ENCODE measurements around the gene PDGFD.

The PDGFD gene

DNA sequence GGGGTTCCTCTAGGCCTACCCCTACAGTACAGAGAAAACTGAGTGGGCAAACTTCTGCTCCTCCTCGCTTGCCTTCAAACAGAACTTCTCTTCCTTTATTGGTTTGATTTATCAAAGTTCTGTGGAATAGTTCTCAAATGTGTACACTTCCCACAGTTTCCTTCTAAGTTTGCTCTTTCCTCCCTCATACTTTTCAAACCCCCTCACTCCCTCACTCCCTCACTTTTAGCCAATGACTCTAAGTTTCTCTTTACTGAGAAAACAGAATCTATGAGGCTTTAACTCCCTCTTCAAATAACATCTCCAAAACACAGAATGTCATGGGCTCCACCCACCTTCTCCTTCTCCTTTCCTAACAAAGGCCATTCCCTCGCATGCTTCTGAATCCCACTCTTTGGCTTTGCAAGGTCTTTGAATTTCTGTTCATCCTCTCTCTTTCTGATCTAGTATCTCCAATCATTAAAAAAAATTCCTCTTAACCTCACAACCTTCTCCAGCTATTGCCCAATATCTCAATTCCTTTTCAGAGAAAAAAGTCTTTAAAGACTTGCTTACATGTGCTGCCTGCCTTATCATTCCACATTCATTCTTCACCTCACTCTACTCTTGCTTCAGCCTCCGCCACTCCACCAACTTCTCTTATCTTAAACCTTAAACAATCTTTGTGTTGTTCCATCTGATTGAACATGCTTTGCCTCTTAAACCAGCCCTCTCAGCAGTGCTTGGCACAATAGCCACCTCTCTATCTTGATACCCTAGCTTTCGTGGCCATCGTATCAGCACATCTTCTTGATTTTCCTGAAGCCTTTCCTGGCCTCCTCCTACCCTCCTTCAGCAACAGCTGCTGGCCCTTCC is 70.3 kb downstream of the PDGFD start:
- DNase-seq (ENCODE audit: low read depth) = no peak

GRCh38 chr11:104092744-104093143 is 71.2 kb downstream of the PDGFD start:
- DNase-seq (ENCODE audit: low read depth) = no peak

GRCh38 chr11:104091281-104092096 is 72.5 kb downstream of the PDGFD start:
- DNase-seq (ENCODE audit: low read depth) = no peak

DNA sequence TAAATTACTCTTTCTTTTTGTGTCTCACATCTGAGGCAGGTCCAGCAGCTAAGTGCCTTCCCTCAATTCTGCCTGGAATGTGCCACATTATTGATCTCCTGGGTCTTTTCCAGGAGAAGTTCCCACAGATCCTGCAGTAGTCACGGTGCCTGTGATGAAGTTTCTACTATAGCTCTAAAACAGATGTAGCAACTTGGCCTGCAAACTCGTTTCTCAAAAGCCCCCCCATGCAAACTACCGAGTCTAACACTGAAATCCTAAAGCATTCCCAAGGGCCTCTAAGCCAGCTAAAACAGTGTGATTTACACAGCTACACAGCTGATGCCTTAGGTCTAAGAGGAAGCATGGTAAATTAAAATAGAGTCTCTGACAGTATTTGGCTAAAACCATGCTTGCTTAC is 73.2 kb downstream of the PDGFD start:
- no peak for DNase-seq (ENCODE audit: low read depth)

- DNase-seq (ENCODE audit: low read depth) = no peak
These were observed 74.5 kb downstream of the PDGFD start for GRCh38 chr11:104089481-104089880.

GRCh38 chr11:104086621-104087020 is 77.3 kb downstream of the PDGFD start:
- DNase-seq (ENCODE audit: low read depth) = no peak

DNA sequence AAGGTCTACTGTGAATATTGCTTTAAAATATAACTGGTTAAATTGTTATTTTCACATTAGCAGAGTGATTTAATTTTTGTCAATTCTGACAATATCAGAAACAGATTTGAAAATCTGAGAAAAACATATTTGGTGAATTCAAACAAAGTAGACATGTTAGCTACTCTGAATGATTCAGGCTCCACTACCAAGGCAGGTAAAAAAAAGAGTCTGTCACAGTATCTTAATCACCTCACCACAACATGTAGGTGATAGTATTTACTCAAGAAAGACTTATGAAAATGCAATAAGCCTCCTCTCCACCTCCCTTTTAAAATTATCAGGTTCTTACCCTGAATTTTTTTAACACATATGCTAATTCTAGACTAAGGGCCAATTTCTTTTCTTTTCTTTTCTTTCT is 85.0 kb downstream of the PDGFD start:
- DNase-seq (ENCODE audit: low read depth) = no peak

- DNase-seq (ENCODE audit: low read depth) = no peak
These were observed 85.7 kb downstream of the PDGFD start for GRCh38 chr11:104078245-104078644.

DNA sequence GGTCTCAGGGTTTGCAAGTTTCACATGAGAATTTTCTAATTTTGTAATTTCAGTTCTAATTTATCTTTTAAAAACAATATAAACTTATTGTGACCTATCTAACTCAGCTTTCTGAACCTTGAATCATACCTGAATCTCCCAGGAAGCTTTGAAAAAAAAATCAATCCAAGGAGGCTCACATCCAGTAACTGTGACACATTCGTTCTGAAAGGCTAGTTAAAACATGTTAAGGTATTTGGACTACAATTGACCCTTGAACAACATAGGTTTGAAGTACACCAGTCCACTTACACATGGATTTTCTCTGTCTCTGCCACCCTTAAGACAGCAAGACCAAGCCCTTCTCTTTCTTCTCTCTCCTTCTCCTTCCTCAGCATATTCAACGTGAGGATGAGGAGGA is 87.5 kb downstream of the PDGFD start:
- DNase-seq (ENCODE audit: low read depth) = no peak

DNA sequence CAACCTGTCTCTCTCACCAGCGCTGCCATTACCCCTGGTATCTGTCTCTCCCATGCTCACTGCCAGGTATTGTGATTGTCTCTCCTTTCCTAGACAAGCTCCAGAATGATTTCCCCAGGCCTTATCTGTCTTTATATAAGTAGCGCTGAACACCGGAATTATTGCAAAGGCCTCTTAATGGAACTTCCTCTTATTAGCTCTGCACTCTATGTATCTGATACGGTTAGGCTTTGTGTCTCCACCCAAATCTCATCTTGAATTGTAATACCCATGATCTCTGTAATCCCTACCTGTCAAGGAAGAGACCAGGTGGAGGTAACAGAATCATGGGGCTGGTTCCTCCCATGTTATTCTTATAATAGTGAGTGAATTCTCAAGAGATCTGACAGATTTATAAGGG is 88.2 kb downstream of the PDGFD start:
- no peak for DNase-seq (ENCODE audit: low read depth)

DNA sequence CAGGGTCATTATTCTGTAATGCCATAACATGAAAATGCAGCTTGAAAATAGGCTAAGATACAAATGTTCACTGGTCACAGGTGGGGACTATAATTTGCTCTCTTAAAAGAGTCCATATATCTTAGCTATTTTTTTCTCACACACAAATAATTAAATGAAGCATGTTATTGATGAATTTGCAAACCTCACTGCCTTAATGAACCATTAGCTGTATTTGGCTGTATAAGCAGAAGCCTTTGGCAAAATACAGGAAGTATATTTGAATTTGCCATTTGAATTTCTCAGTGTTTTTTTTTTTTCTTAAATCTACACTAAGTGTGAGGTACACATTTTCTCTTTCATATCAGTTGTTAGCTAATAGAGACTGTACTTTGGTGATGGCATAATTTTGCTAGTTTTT is 88.9 kb downstream of the PDGFD start:
- DNase-seq (ENCODE audit: low read depth) = no peak

DNA sequence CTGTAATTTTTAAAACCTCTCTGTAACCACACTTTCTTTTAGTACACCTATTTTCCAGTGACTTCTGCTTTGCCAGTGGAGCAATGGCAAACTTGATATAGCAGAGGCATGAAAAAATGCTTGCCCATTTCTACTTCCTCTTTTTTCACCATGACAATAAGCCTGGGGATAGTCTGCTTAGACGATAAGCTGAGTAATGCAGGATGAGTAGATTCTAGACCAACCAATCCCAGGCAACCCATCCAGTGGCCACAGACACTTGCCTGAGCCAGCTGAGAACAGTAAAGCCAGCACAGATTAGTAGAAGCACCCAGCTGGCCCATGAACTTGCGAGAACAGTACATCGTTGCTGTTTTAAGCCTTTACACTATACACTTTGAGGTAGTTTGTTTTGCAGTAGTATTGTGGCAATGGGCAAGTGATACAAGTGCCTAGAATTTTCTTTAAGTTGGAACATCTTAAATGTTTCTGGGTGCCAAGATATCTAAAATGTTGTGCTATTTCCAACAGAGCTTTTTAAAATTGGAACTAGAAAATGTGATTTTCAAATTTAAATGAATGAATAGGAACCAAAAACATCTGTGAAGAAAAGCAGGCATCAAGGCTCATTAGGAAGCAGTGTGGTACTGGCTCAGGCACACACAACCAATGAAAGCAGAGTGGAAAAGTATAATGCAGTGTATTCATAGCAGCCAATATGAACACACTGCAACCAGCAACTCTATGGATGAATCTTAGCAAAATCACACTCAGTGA is 89.8 kb downstream of the PDGFD start:
- DNase-seq (ENCODE audit: low read depth) = no peak

DNA sequence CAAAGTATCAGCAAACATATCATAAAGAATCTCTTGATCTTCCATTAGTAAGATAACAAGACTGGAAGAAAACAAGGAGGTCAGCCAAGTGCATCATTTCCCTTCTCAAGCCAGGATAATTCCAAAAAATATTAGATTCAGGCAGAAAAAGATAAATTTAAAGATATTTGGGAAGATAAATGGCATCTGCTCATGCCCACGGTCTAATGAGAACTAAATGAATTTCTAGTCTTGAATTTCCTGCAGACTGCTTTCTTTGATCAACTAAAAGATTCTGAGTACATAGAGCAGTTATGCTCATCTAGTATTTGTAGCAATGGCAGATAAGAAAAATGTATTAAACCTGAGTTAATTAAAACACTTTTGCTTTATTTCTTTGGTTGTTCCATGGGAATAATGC is 96.4 kb downstream of the PDGFD start:
- DNase-seq (ENCODE audit: low read depth) = no peak

DNA sequence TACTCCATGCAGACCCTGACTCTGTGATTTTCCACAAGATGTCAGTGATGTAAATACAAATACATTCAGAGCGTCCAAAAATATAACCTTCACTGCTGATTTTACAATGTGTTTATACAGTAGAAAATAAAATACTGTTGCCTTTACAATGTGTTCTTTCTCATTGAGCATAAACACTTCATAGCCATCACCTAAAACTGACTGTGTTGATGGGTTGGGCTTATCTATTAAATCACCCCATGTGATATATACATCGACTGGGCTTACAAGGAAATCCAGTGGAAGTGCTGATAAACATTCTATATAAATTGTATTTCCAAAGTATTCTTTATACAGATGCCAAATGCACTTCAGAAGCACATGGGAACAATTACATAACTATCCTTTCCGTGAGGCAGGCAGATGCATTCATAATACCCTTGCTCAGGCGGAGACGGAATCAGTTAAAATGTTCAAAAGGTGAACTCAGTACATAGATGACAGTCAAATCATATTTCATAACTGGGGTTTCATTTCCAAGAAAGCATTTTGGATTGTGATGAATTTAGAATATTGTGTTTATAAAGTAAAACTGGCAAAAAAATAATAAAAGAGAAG is 99.8 kb downstream of the PDGFD start:
- no peak for DNase-seq (ENCODE audit: low read depth)

DNA sequence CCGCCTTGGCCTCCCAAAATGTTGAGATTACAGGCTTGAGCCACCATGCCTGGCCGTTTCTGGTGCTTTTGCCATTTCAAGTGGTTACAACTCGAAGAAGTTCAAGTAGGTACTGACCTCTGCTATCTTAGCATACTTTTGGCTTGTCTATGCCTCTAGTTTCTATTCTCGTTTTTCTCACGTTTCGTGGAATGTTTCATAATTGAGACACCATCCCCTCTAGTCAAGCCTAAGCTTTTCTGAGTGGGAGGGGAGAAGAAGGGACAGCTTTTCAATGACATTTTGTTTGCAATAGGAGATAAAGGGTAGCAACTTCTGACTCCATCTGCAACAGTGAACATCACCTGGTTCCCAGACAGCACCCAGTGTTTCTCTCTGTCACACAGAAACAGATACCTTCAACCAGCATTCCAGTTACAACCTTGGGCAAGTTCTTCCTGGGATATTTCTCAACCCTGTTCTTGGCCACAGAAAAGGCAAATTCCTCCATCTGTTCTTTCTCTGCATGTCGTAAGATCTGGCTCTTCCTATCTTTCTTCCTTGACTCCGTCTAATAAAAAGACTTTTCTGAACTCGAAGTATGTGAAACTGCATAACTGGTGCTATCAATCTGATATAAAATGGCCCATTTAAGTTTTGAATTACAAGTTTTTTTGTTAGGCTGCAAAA is 102.0 kb downstream of the PDGFD start:
- no peak for DNase-seq (ENCODE audit: low read depth)

- DNase-seq (ENCODE audit: low read depth) = no peak
These were observed 103.1 kb downstream of the PDGFD start for GRCh38 chr11:104060820-104061219.

GRCh38 chr11:104060004-104060794 is 103.7 kb downstream of the PDGFD start:
- no peak for DNase-seq (ENCODE audit: low read depth)

GRCh38 chr11:104058680-104059079 is 105.3 kb downstream of the PDGFD start:
- no peak for DNase-seq (ENCODE audit: low read depth)

- DNase-seq (ENCODE audit: low read depth) = no peak
These were observed 106.0 kb downstream of the PDGFD start for GRCh38 chr11:104057908-104058307.

GRCh38 chr11:104055596-104055995 is 108.4 kb downstream of the PDGFD start:
- DNase-seq (ENCODE audit: low read depth) = no peak

Measured in activated gamma-delta T cell treated with anti-CD3 and anti-CD28 coated beads, Interleukin-2, amount 50 U/mL, for 16 hours (primary cell).